GM18519 (cell line): ENCODE measurements around the gene RPL39.
"Not testable (repeated sequence)": the region's sequence is repeated elsewhere in the genome, so short reads cannot be mapped to it uniquely, and the experiment has no call there.

Experiments
- ATAC-seq: cut with Tn5 transposase; IDR thresholded peaks from one replicate; pipeline ENCODE4 v1.9.1; 2021; ENCODE audit warnings: mild to moderate bottlenecking, moderate library complexity; ENCODE audit not compliant: unreplicated experiment, low FRiP score

RPL39 gene

GRCh38 chrX:119763836-119764387 is 27.5 kb downstream of the RPL39 start:
- no peak for ATAC-seq

GRCh38 chrX:119763181-119763580 is 28.2 kb downstream of the RPL39 start:
- ATAC-seq, result no peak

GRCh38 chrX:119762718-119763117 is 28.7 kb downstream of the RPL39 start:
- ATAC-seq, result no peak

GRCh38 chrX:119760026-119760877 is 31.2 kb downstream of the RPL39 start:
- no peak for ATAC-seq

- ATAC-seq, result no peak
Observed at GRCh38 chrX:119759248-119759766, 32.1 kb downstream of the RPL39 start.

- ATAC-seq, result no peak
Observed at GRCh38 chrX:119758731-119759247, 32.6 kb downstream of the RPL39 start.

GRCh38 chrX:119757979-119758730 is 33.3 kb downstream of the RPL39 start, which contains the start of gene SOWAHD:
Gene SOWAHD (plus strand): TSS chrX:119758588. CDS start chrX:119758668, 80 bp downstream.
- no peak for ATAC-seq

- ATAC-seq, result no peak
Observed at GRCh38 chrX:119757646-119757978, 33.8 kb downstream of the RPL39 start.

- ATAC-seq, result no peak
Observed at GRCh38 chrX:119756926-119757635, 34.3 kb downstream of the RPL39 start.

GRCh38 chrX:119755981-119756533 is 35.4 kb downstream of the RPL39 start:
- peak; percentile 47 for ATAC-seq

- ATAC-seq, result no peak
Observed at GRCh38 chrX:119753639-119754257, 37.7 kb downstream of the RPL39 start.

GRCh38 chrX:119753001-119753400 is 38.4 kb downstream of the RPL39 start:
- no peak for ATAC-seq

GRCh38 chrX:119750751-119751150 is 40.7 kb downstream of the RPL39 start:
- ATAC-seq, result not testable (repeated sequence)

- not testable (repeated sequence) for ATAC-seq
Observed at GRCh38 chrX:119750131-119750530, 41.3 kb downstream of the RPL39 start.

GRCh38 chrX:119745283-119745848 is 46.1 kb downstream of the RPL39 start:
- ATAC-seq, result no peak

GRCh38 chrX:119738742-119739141 is 52.7 kb downstream of the RPL39 start:
- no peak for ATAC-seq
